ENCODE measurements around the gene PMM1.
"Not testable (repeated sequence)": the region's sequence is repeated elsewhere in the genome, so short reads cannot be mapped to it uniquely, and the experiment has no call there.

The PMM1 gene

GRCh38 chr22:41562461-41562860, 27.2 kb downstream of the PMM1 start:
- DNase-seq = no peak

GRCh38 chr22:41561788-41562187, 27.9 kb downstream of the PMM1 start:
- no peak for DNase-seq

- DNase-seq = no peak
Observed at GRCh38 chr22:41561335-41561734, 28.3 kb downstream of the PMM1 start.

GRCh38 chr22:41560095-41560471, 29.6 kb downstream of the PMM1 start:
- DNase-seq = no peak

- not testable (repeated sequence) for DNase-seq
Observed at GRCh38 chr22:41558241-41558630, 31.4 kb downstream of the PMM1 start.

- peak; percentile 35 for DNase-seq
Observed at GRCh38 chr22:41557401-41558240, 32.0 kb downstream of the PMM1 start.

- DNase-seq = no peak
Observed at GRCh38 chr22:41556561-41556960, 33.1 kb downstream of the PMM1 start.

- DNase-seq = no peak
Observed at GRCh38 chr22:41555325-41555982, 34.2 kb downstream of the PMM1 start.

- no peak for DNase-seq
Observed at GRCh38 chr22:41551877-41552582, 37.6 kb downstream of the PMM1 start.

- DNase-seq = no peak
Observed at GRCh38 chr22:41550952-41551491, 38.6 kb downstream of the PMM1 start.

- no peak for DNase-seq
Observed at GRCh38 chr22:41548830-41549211, 40.8 kb downstream of the PMM1 start.

GRCh38 chr22:41544671-41545476, 44.8 kb downstream of the PMM1 start:
- peak; percentile 29 for DNase-seq

- DNase-seq = peak; percentile 100
Observed at GRCh38 chr22:41543854-41544670, 45.6 kb downstream of the PMM1 start, which contains the start of gene POLR3H. POLR3H (minus strand) TSS chr22:41544470; CDS start chr22:41544101, 369 bp downstream.

- DNase-seq = no peak
Observed at GRCh38 chr22:41542224-41542623, 47.4 kb downstream of the PMM1 start.

GRCh38 chr22:41541484-41541883, 48.2 kb downstream of the PMM1 start:
- DNase-seq = no peak

- no peak for DNase-seq
Observed at GRCh38 chr22:41540365-41540764, 49.3 kb downstream of the PMM1 start.

- no peak for DNase-seq
Observed at GRCh38 chr22:41540006-41540315, 49.7 kb downstream of the PMM1 start.

- no peak for DNase-seq
Observed at GRCh38 chr22:41539146-41540005, 50.3 kb downstream of the PMM1 start.

GRCh38 chr22:41538583-41538982, 51.1 kb downstream of the PMM1 start:
- DNase-seq = no peak

GRCh38 chr22:41537203-41537602, 52.4 kb downstream of the PMM1 start:
- no peak for DNase-seq

- no peak for DNase-seq
Observed at GRCh38 chr22:41535244-41535643, 54.4 kb downstream of the PMM1 start.

All from stimulated activated CD4-positive, alpha-beta T cell treated with anti-CD3 and anti-CD28 coated beads, Interleukin-15, amount 100 ng/mL, for 24 hours (primary cell).